GM23338 (cell line): ENCODE results near the gene KIAA1549. TPM values are rescaled to one million over a fixed set of nuclear protein-coding genes. Genes with fewer than 3 reads are reported as not detected.

Experiments used
- ATAC-seq: fragments of 200-7000 bp; cut with Tn5 transposase; 3 replicates; pipeline ENCODE4 v1.9.1; 2020
- DNase-seq: peaks from one replicate; pipeline ENCODE4 v3.0.0-alpha.2; 2015; ENCODE audit warnings: low spot score
- H2AFZ ChIP-seq: fragments of 200-600 bp; sonication (generic); 2 replicates; pipeline ENCODE4 v1.8.0; 2016; ENCODE audit warnings: antibody characterized with exemption, mild to moderate bottlenecking, moderate library complexity
- H3F3A ChIP-seq: fragments of 200-600 bp; sonication (generic); replicated peaks from 2 replicates; pipeline ENCODE4 v1.8.0; 2017; ENCODE audit warnings: antibody characterized with exemption, mixed run types, low read depth
- H3K27ac ChIP-seq: fragments of 200-600 bp; sonication (generic); 2 replicates; pipeline ENCODE4 v1.6.1; 2016; ENCODE audit warnings: low read depth
- H3K27me3 ChIP-seq: fragments of 200-600 bp; sonication (generic); 2 replicates; pipeline ENCODE4 v1.8.0; 2016; ENCODE audit warnings: mild to moderate bottlenecking, mixed run types, moderate library complexity; ENCODE audit not compliant: insufficient read depth
- H3K36me3 ChIP-seq: fragments of 200-600 bp; sonication (generic); 2 replicates; pipeline ENCODE4 v1.8.0; 2016; ENCODE audit warnings: mild to moderate bottlenecking; ENCODE audit not compliant: insufficient read depth
- H3K4me1 ChIP-seq: fragments of 200-600 bp; sonication (generic); 2 replicates; pipeline ENCODE4 v1.8.0; 2016; ENCODE audit warnings: mild to moderate bottlenecking, moderate library complexity; ENCODE audit not compliant: insufficient read depth
- H3K4me2 ChIP-seq: fragments of 200-600 bp; sonication (generic); 2 replicates; pipeline ENCODE4 v1.7.1; 2017; ENCODE audit warnings: mixed run types
- H3K4me3 ChIP-seq: fragments of 200-600 bp; sonication (generic); 2 replicates; pipeline ENCODE4 v1.6.1; 2016; ENCODE audit warnings: mixed run types
- H3K79me2 ChIP-seq: fragments of 200-600 bp; sonication (generic); replicated peaks from 2 replicates; pipeline ENCODE4 v1.8.0; 2017; ENCODE audit warnings: mild to moderate bottlenecking; ENCODE audit not compliant: insufficient read depth
- H3K9me2 ChIP-seq: fragments of 200-600 bp; sonication (generic); 2 replicates; pipeline ENCODE4 v1.8.0; 2017; ENCODE audit not compliant: insufficient read depth
- H4K20me1 ChIP-seq: fragments of 200-600 bp; sonication (generic); replicated peaks from 2 replicates; pipeline ENCODE4 v1.8.0; 2017; ENCODE audit warnings: mild to moderate bottlenecking; ENCODE audit not compliant: insufficient read depth
- H3K27ac Mint-ChIP-seq: 2 replicates; pipeline ENCODE4 v1.8.0; 2020; ENCODE audit warnings: inconsistent platforms, mild to moderate bottlenecking, moderate library complexity, mixed read lengths
- H3K27me3 Mint-ChIP-seq: 3 replicates; pipeline ENCODE4 v1.8.0; 2022; ENCODE audit warnings: low read depth, mild to moderate bottlenecking, moderate library complexity, mixed read lengths, inconsistent platforms; ENCODE audit not compliant: insufficient read depth, poor library complexity
- H3K36me3 Mint-ChIP-seq: 3 replicates; pipeline ENCODE4 v1.8.0; 2021; ENCODE audit warnings: low read depth, mild to moderate bottlenecking, inconsistent platforms, moderate library complexity, mixed read lengths
- H3K4me1 Mint-ChIP-seq: 3 replicates; pipeline ENCODE4 v1.8.0; 2020; ENCODE audit warnings: mild to moderate bottlenecking, inconsistent platforms, mixed read lengths
- H3K4me3 Mint-ChIP-seq: 3 replicates; pipeline ENCODE4 v1.8.0; 2021; ENCODE audit warnings: moderate library complexity, mild to moderate bottlenecking, inconsistent platforms, mixed read lengths
- H3K9me3 Mint-ChIP-seq: 3 replicates; pipeline ENCODE4 v1.8.0; 2020; ENCODE audit warnings: moderate library complexity, mild to moderate bottlenecking, inconsistent platforms, mixed read lengths
- CREB1 ChIP-seq: fragments of 250-450 bp; sonication (Bioruptor Pico); IDR thresholded peaks from 2 replicates; pipeline ENCODE4 v1.5.0; 2020; ENCODE audit warnings: low read depth, mild to moderate bottlenecking, moderate library complexity
- CTCF ChIP-seq, 2 experiments: fragments of 200-600 bp in 1 of 2; sonication (generic) in 1 of 2; conservative IDR thresholded peaks; 2 replicates each; pipeline versions ENCODE4 v1.5.1 to v1.6.1; 2016 to 2017; ENCODE audit warnings: antibody characterized with exemption in 2 of 2, low read depth in 2 of 2, mild to moderate bottlenecking in 2 of 2, moderate library complexity in 1 of 2
- ETS1 ChIP-seq: IDR thresholded peaks from 2 replicates; pipeline ENCODE4 v1.6.1; 2016; ENCODE audit warnings: antibody characterized with exemption
- EZH2 ChIP-seq: fragments of 200-600 bp; sonication (generic); IDR thresholded peaks from one replicate; pipeline ENCODE4 v1.8.0; 2017; ENCODE audit warnings: antibody characterized with exemption, mild to moderate bottlenecking, low read depth; ENCODE audit not compliant: unreplicated experiment
- EZH2phosphoT487 ChIP-seq: fragments of 200-600 bp; sonication (generic); IDR thresholded peaks from one replicate; pipeline ENCODE4 v1.8.1; 2018; ENCODE audit warnings: antibody characterized with exemption; ENCODE audit not compliant: unreplicated experiment
- JUNB ChIP-seq: IDR thresholded peaks from one replicate; pipeline ENCODE4 v1.6.1; 2016; ENCODE audit warnings: antibody characterized with exemption; ENCODE audit not compliant: unreplicated experiment
- NANOG ChIP-seq: IDR thresholded peaks from 2 replicates; pipeline ENCODE4 v1.6.1; 2016; ENCODE audit warnings: antibody characterized with exemption, borderline replicate concordance
- POLR2AphosphoS5 ChIP-seq: IDR thresholded peaks from 2 replicates; pipeline ENCODE4 v1.6.1; 2016; ENCODE audit warnings: antibody characterized with exemption, low read depth
- REST ChIP-seq: IDR thresholded peaks from one replicate; pipeline ENCODE4 v1.6.1; 2018; ENCODE audit warnings: antibody characterized with exemption; ENCODE audit not compliant: unreplicated experiment
- STAT1 ChIP-seq: IDR thresholded peaks from one replicate; pipeline ENCODE4 v1.6.1; 2016; ENCODE audit warnings: antibody characterized with exemption; ENCODE audit not compliant: unreplicated experiment
- polyA plus RNA-seq: library from polyadenylated mRNA; unstranded; fragments of >200 nt; fragmentation: Nextera tagmentation; extraction: Ambion mirVana; gene quantifications from 2 replicates; pipeline ENCODE4 v1.2.1, GENCODE V29; 2016
- total RNA-seq: library from RNA; depleted of rRNA; stranded (reverse); fragments of >200 nt; shearing (Covaris generic); gene quantifications from 2 replicates; pipeline ENCODE4 v1.2.3, GENCODE V29; 2014

Gene KIAA1549
- total and polyA plus RNA-seq, 2 experiments from 2014 or later, result 3.6 to 13.5 TPM

GRCh38 chr7:138979226-138979979, 1.8 kb downstream of the KIAA1549 start:
- peaks cover 29% of the 10 kb centered on the region for H3K27me3 ChIP-seq
- H3K9me2 ChIP-seq, result no peaks in the 10 kb centered on the region
- peaks cover 52% of the 10 kb centered on the region for H3K79me2 ChIP-seq
- DNase-seq (no peak), ATAC-seq (no peak)
- H3K4me3 ChIP-seq, result peak overlapping the region; percentile 92
- H3K36me3 ChIP-seq, result no peaks in the 10 kb centered on the region
- H3K4me2 ChIP-seq, result peak overlapping the region; percentile 100
- Mint-ChIP-seq H3K27me3 (peaks cover 20% of the 10 kb centered on the region), H3K4me1 (peaks cover 57% of the 10 kb centered on the region), H3K9me3 (no peaks in the 10 kb centered on the region), H3K4me3 (peak overlapping the region; percentile 91), H3K36me3 (peaks cover 5% of the 10 kb centered on the region; the same call in 1 of the 3 replicates), H3K27ac (no peak overlapping the region)
- H2AFZ ChIP-seq, result no peak overlapping the region
- H4K20me1 ChIP-seq, result no peaks in the 10 kb centered on the region; the same call in 1 of the 2 replicates
- peaks cover 38% of the 10 kb centered on the region for H3F3A ChIP-seq
- TF ChIP-seq STAT1, result no peak
- TF ChIP-seq ETS1, result no peak
- 0 out of 4 replicates have a peak, but pooled peaks of 1 of the 2 experiments have one; percentile 12 for TF ChIP-seq CTCF (conservative IDR thresholded peaks at IDR 0.05; ENCODE audit: low read depth in 2 of 2)
- peaks cover 46% of the 10 kb centered on the region for H3K4me1 ChIP-seq
- no peak overlapping the region for H3K27ac ChIP-seq

GRCh38 chr7:138978541-138979184, 2.5 kb downstream of the KIAA1549 start:
- Histone ChIP-seq H3F3A (peaks cover 39% of the 10 kb centered on the region), H2AFZ (no peak overlapping the region), H3K4me1 (peaks cover 54% of the 10 kb centered on the region), H3K4me3 (no peak overlapping the region), H3K79me2 (peaks cover 60% of the 10 kb centered on the region), H3K27ac (no peak overlapping the region), H3K9me2 (no peaks in the 10 kb centered on the region), H3K36me3 (no peaks in the 10 kb centered on the region), H4K20me1 (no peaks in the 10 kb centered on the region; the same call in 1 of the 2 replicates), H3K4me2 (no peak overlapping the region), H3K27me3 (peaks cover 28% of the 10 kb centered on the region)
- Mint-ChIP-seq H3K27me3 (peaks cover 20% of the 10 kb centered on the region), H3K36me3 (peaks cover 5% of the 10 kb centered on the region; the same call in 1 of the 3 replicates), H3K27ac (no peak overlapping the region), H3K4me1 (peaks cover 64% of the 10 kb centered on the region), H3K4me3 (peak overlapping the region; percentile 91; the same call in 1 of the 3 replicates), H3K9me3 (no peaks in the 10 kb centered on the region)
- DNase-seq (no peak), ATAC-seq (no peak)
- TF ChIP-seq EZH2, result no peak
- no peak for TF ChIP-seq EZH2phosphoT487
- no peak for TF ChIP-seq POLR2AphosphoS5
- no peak for TF ChIP-seq CREB1 (CRISPR knock-in tag)
- no peak for TF ChIP-seq STAT1
- no peak for TF ChIP-seq CTCF (conservative IDR thresholded peaks at IDR 0.05; ENCODE audit: low read depth in 2 of 2)
- TF ChIP-seq NANOG, result no peak
- no peak for TF ChIP-seq JUNB
- no peak for TF ChIP-seq REST
